Measurements from ENCODE around the gene MOB2. TPM values are rescaled to one million over a fixed set of nuclear protein-coding genes. Genes with fewer than 3 reads are reported as not detected.

MOB2 gene
- polyA plus RNA-seq, 3 donors, result 22.1 to 44.1 (median 22.5) TPM

GRCh38 chr11:1439341-1439740 is 47.2 kb downstream of the MOB2 start:
- H3K4me2 ChIP-seq (replicated peaks; ENCODE audit: extremely low read depth, low read length, poor library complexity, severe bottlenecking), result no peak overlapping the region
- H3K27ac Mint-ChIP-seq, result no peak overlapping the region
- no peak overlapping the region for H3K4me3 Mint-ChIP-seq

GRCh38 chr11:1438967-1439330 is 47.6 kb downstream of the MOB2 start:
- no peaks in the 10 kb centered on the region for H3K79me2 ChIP-seq (ENCODE audit: insufficient read depth, low read length)
- H3K27me3 ChIP-seq (ENCODE audit: control insufficient read depth in 2 of 2, insufficient read depth in 2 of 2, low read length in 2 of 2), result no peaks in the 10 kb centered on the region
- no peak overlapping the region for H3K4me2 ChIP-seq (replicated peaks; ENCODE audit: extremely low read depth, low read length, poor library complexity, severe bottlenecking)
- no peak overlapping the region for H2AFZ ChIP-seq (ENCODE audit: insufficient read depth, low read depth, low read length, poor library complexity, severe bottlenecking)
- Mint-ChIP-seq H3K36me3 (no peaks in the 10 kb centered on the region), H3K4me3 (no peak overlapping the region), H3K27me3 (ENCODE audit: low read depth in 3 of 3) (peaks cover 0 to 13% (median 5%) of the 10 kb centered on the region in 3 donors), H3K9me3 (no peaks in the 10 kb centered on the region), H3K27ac (no peak overlapping the region), H3K4me1 (no peaks in the 10 kb centered on the region)
- no peak overlapping the region for H3K9ac ChIP-seq (ENCODE audit: insufficient read depth, low read length, poor library complexity, severe bottlenecking)
- no peak overlapping the region for H3K27ac ChIP-seq (ENCODE audit: low read depth in 1 of 2, low read length in 2 of 2)
- intact Hi-C loops (cut with micrococcal nuclease), result no loop called here
- H3K4me1 ChIP-seq (ENCODE audit: control insufficient read depth in 1 of 2, insufficient read depth in 2 of 2, low read length in 2 of 2), result no peaks in the 10 kb centered on the region
- no peak for TF ChIP-seq CTCF (IDR thresholded peaks at IDR 0.05)
- 80% methylated on average over 9 of the region's 11 CpGs for WGBS (ENCODE audit: insufficient coverage)
- H3K36me3 ChIP-seq (replicated peaks in 1 of 2; ENCODE audit: control insufficient read depth in 1 of 2, insufficient read depth in 2 of 2, low read length in 2 of 2), result no peaks in the 10 kb centered on the region
- no peak for DNase-seq
- no peaks in the 10 kb centered on the region for H3K9me3 ChIP-seq (replicated peaks in 1 of 2; ENCODE audit: control insufficient read depth in 1 of 2, insufficient read depth in 1 of 2, low read length in 2 of 2)
- H3K4me3 ChIP-seq (replicated peaks in 1 of 3; ENCODE audit: low read depth in 2 of 3, low read length in 3 of 3), result no peak overlapping the region
- no peaks in the 10 kb centered on the region for H4K20me1 ChIP-seq (ENCODE audit: insufficient read depth, low read length)

More at GRCh38 chr11:1439341-1439740, 47.2 kb downstream of the MOB2 start:
- Histone ChIP-seq H3K9me3 (replicated peaks in 1 of 2; ENCODE audit: control insufficient read depth in 1 of 2, insufficient read depth in 1 of 2, low read length in 2 of 2) (no peaks in the 10 kb centered on the region), H3K4me3 (replicated peaks in 1 of 3; ENCODE audit: low read depth in 2 of 3, low read length in 3 of 3) (no peak overlapping the region), H2AFZ (ENCODE audit: insufficient read depth, low read depth, low read length, poor library complexity, severe bottlenecking) (no peak overlapping the region), H3K36me3 (replicated peaks in 1 of 2; ENCODE audit: control insufficient read depth in 1 of 2, insufficient read depth in 2 of 2, low read length in 2 of 2) (no peaks in the 10 kb centered on the region), H4K20me1 (ENCODE audit: insufficient read depth, low read length) (no peaks in the 10 kb centered on the region), H3K79me2 (ENCODE audit: insufficient read depth, low read length) (no peaks in the 10 kb centered on the region), H3K27ac (ENCODE audit: low read depth in 1 of 2, low read length in 2 of 2) (no peak overlapping the region), H3K27me3 (ENCODE audit: control insufficient read depth in 2 of 2, insufficient read depth in 2 of 2, low read length in 2 of 2) (no peaks in the 10 kb centered on the region), H3K4me1 (ENCODE audit: control insufficient read depth in 1 of 2, insufficient read depth in 2 of 2, low read length in 2 of 2) (no peaks in the 10 kb centered on the region), H3K9ac (ENCODE audit: insufficient read depth, low read length, poor library complexity, severe bottlenecking) (no peak overlapping the region)
- no peaks in the 10 kb centered on the region for H3K4me1 Mint-ChIP-seq
- no peak for TF ChIP-seq CTCF (IDR thresholded peaks at IDR 0.05)
- H3K9me3 Mint-ChIP-seq, result no peaks in the 10 kb centered on the region
- intact Hi-C loops (cut with micrococcal nuclease), result no loop called here
- peaks cover 0 to 13% (median 5%) of the 10 kb centered on the region in 3 donors for H3K27me3 Mint-ChIP-seq (ENCODE audit: low read depth in 3 of 3)
- no peaks in the 10 kb centered on the region for H3K36me3 Mint-ChIP-seq
- WGBS (ENCODE audit: insufficient coverage), result 92% methylated on average over 10 of the region's 11 CpGs
- DNase-seq, result no peak

Data from CD14-positive monocyte (primary cell).